CD4-positive, alpha-beta T cell treated with Interleukin-6 at 100 ng/mL for 8 hours (primary cell): ENCODE results near the gene KRTAP9-3.
"Not testable (repeated sequence)": the region's sequence is repeated elsewhere in the genome, so short reads cannot be mapped to it uniquely, and the experiment has no call there.

Experiments
- DNase-seq: peaks from one replicate; pipeline ENCODE4 v3.0.0-alpha.2; 2020; ENCODE audit warnings: mixed read lengths, low spot score

KRTAP9-3 gene

GRCh38 chr17:41251261-41251660 is 19.0 kb downstream of the KRTAP9-3 start:
- DNase-seq, result no peak

GRCh38 chr17:41254861-41255260 is 22.6 kb downstream of the KRTAP9-3 start:
- no peak for DNase-seq

DNA sequence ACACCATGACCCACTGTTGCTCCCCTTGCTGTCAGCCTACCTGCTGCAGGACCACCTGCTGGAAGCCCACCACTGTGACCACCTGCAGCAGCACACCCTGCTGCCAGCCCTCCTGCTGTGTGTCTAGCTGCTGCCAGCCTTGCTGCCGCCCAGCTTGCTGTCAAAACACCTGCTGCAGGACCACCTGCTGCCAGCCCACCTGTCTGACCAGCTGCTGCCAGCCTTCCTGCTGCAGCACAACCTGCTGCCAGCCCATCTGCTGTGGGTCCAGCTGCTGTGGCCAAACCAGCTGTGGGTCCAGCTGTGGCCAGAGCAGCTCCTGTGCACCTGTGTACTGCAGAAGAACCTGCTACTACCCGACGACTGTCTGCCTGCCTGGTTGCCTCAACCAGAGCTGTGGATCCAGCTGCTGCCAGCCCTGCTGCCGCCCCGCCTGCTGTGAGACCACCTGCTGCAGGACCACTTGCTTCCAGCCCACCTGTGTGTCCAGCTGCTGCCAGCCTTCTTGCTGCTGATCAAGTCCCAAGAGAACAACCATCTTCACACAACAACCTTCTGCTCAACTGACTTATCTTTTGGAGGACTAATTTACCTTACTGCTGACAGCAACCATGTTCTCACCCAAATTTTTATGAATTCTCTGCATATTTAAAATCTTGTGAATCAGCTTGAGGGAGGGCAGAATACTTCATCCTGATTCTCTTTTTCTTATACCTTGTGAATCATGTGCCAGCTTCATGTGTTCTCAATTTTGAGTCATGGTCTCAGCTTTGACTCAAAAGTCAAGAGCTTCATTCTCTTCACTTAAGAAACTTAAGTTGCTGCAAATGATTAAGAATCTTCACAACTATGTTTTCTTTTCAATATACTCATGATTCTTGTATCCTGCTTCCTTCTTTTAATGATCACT is 23.4 kb downstream of the KRTAP9-3 start, which contains the start of gene KRTAP9-9:
Gene KRTAP9-9, plus strand, starts transcription at position 4 of the 910 bp plus-strand sequence.
- DNase-seq, result not testable (repeated sequence)

DNA sequence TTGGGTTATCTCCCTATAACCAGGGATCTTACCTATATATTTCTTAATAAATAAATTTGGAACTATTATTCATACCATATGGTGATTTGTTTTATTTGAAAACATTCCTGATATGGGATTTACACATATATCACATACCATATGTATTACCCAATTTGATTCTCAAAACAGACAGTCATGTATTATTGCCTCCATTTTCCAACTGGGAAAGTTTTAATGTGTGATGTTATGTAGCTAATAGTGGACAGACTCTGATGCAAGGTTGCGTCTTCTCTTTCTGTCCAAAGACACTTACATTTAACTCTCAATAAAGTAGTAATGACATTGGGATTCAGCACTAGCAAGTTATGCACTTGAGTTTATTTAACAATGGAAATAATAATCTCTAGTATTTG is 24.0 kb downstream of the KRTAP9-3 start:
- no peak for DNase-seq

GRCh38 chr17:41258406-41258805 is 26.2 kb downstream of the KRTAP9-3 start:
- DNase-seq, result no peak

GRCh38 chr17:41263212-41263611 is 31.0 kb downstream of the KRTAP9-3 start:
- DNase-seq, result no peak

- no peak for DNase-seq
These were observed 32.4 kb downstream of the KRTAP9-3 start for GRCh38 chr17:41264599-41264998.

DNA sequence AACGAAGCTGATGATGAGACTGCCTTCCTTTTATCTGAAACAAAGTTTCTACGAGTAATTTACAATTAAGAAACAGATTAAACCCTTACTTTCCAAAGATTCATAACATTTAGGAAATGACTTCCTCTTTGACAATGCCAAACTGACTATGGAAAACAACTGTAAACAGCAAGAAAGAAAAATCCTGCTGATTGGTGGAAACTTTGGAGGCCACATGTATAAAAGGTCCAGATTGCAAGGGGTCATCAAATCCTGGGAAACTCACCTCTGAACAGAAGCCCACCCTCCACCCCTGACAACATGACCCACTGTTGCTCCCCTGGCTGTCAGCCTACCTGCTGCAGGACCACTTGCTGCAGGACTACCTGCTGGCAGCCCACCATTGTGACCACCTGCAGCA is 32.8 kb downstream of the KRTAP9-3 start, which contains the start of gene KRTAP9-6:
Gene KRTAP9-6, plus strand, starts transcription at position 301 of the 400 bp plus-strand sequence. Its CDS starts 0 bp downstream, at position 301.
- DNase-seq, result no peak

GRCh38 chr17:41267711-41268110 is 35.5 kb downstream of the KRTAP9-3 start:
- no peak for DNase-seq

GRCh38 chr17:41271323-41271722 is 39.1 kb downstream of the KRTAP9-3 start:
- not testable (repeated sequence) for DNase-seq

DNA sequence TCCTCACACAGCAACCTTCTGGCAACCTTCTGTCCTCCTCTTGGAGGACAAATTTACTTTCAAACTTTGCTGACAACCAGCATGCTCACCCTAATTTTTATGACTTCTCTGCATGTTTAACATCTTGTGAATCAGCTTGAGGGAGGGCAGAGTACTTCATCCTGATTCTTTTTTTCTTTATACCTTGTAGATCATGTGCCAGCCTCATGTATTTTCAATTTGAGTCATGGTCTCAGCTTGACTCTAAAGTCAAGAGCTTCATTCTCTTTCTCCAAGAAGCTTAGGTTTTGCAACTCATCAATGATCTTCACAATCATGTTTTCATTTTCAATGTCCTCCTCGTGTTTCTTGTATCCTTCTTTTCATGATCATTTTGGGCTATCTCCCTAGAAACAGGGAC is 39.6 kb downstream of the KRTAP9-3 start:
- DNase-seq, result no peak

GRCh38 chr17:41275648-41276190 is 43.5 kb downstream of the KRTAP9-3 start, which contains the start of gene KRTAP9-7:
TSS of gene KRTAP9-7 (plus strand) at chr17:41275698. CDS start at chr17:41275698, 0 bp downstream.
- not testable (repeated sequence) for DNase-seq

- DNase-seq, result no peak
These were observed 46.1 kb downstream of the KRTAP9-3 start for GRCh38 chr17:41278176-41278955.
